ENCODE measurements around the gene RAB5A.
"Not testable (repeated sequence)": the region's sequence is repeated elsewhere in the genome, so short reads cannot be mapped to it uniquely, and the experiment has no call there.

The RAB5A gene

GRCh38 chr3:19945969-19946831, 697 bp upstream of the RAB5A start:
- no peak for TF ChIP-seq CTCF (IDR thresholded peaks at IDR 0.05; ENCODE audit: extremely low read depth, insufficient read depth, missing control alignments)
- peak; percentile 21 for DNase-seq (ENCODE audit: low spot score)
- in situ Hi-C loops (cut with MboI; ENCODE audit: low pct_unique_long_range_greater_than_20kb, low sequenced_read_pairs, unreplicated experiment), result no loop called here

- in situ Hi-C loops (cut with MboI; ENCODE audit: low pct_unique_long_range_greater_than_20kb, low sequenced_read_pairs, unreplicated experiment), result no loop called here
- no peak for TF ChIP-seq CTCF (IDR thresholded peaks at IDR 0.05; ENCODE audit: extremely low read depth, insufficient read depth, missing control alignments)
- peak; percentile 39 for DNase-seq (ENCODE audit: low spot score)
Observed at GRCh38 chr3:19947549-19948225, 790 bp downstream of the RAB5A start.

- in situ Hi-C loops (cut with MboI; ENCODE audit: low pct_unique_long_range_greater_than_20kb, low sequenced_read_pairs, unreplicated experiment), result no loop called here
- no peak for DNase-seq (ENCODE audit: low spot score)
- no peak for TF ChIP-seq CTCF (IDR thresholded peaks at IDR 0.05; ENCODE audit: extremely low read depth, insufficient read depth, missing control alignments)
Observed at GRCh38 chr3:19948226-19948591, 1.3 kb downstream of the RAB5A start.

- DNase-seq (ENCODE audit: low spot score), result no peak
- no peak for TF ChIP-seq CTCF (IDR thresholded peaks at IDR 0.05; ENCODE audit: extremely low read depth, insufficient read depth, missing control alignments)
- in situ Hi-C loops (cut with MboI; ENCODE audit: low pct_unique_long_range_greater_than_20kb, low sequenced_read_pairs, unreplicated experiment), result no loop called here
Observed at GRCh38 chr3:19950316-19950715, 3.4 kb downstream of the RAB5A start.

- in situ Hi-C loops (cut with MboI; ENCODE audit: low pct_unique_long_range_greater_than_20kb, low sequenced_read_pairs, unreplicated experiment), result no loop called here
- TF ChIP-seq CTCF (IDR thresholded peaks at IDR 0.05; ENCODE audit: extremely low read depth, insufficient read depth, missing control alignments), result no peak
- no peak for DNase-seq (ENCODE audit: low spot score)
Observed at GRCh38 chr3:19954676-19955075, 7.8 kb downstream of the RAB5A start.

GRCh38 chr3:19957354-19957753, 10.5 kb downstream of the RAB5A start:
- DNase-seq (ENCODE audit: low spot score); in situ Hi-C loops (cut with MboI; ENCODE audit: low pct_unique_long_range_greater_than_20kb, low sequenced_read_pairs, unreplicated experiment): not testable (repeated sequence)

- TF ChIP-seq CTCF (IDR thresholded peaks at IDR 0.05; ENCODE audit: extremely low read depth, insufficient read depth, missing control alignments), result no peak
- in situ Hi-C loops (cut with MboI; ENCODE audit: low pct_unique_long_range_greater_than_20kb, low sequenced_read_pairs, unreplicated experiment), result no loop called here
Observed at GRCh38 chr3:19959505-19959904, 12.6 kb downstream of the RAB5A start.

More at GRCh38 chr3:19959505-19959904, 12.6 kb downstream of the RAB5A start:
- no peak for DNase-seq (ENCODE audit: low spot score)
